ENCODE measurements around the gene KANK4.

The KANK4 gene

GRCh38 chr1:62318756-62319544 is at the start of gene KANK4:
Gene KANK4 (minus strand): TSS chr1:62319434. CDS start chr1:62281564, 37,870 bp downstream.
- DNase-seq = no peak

- DNase-seq = no peak
These were observed 49.8 kb upstream of the KANK4 start for GRCh38 chr1:62368989-62369388.

GRCh38 chr1:62367005-62367557 is 47.8 kb upstream of the KANK4 start:
- no peak for DNase-seq

DNA sequence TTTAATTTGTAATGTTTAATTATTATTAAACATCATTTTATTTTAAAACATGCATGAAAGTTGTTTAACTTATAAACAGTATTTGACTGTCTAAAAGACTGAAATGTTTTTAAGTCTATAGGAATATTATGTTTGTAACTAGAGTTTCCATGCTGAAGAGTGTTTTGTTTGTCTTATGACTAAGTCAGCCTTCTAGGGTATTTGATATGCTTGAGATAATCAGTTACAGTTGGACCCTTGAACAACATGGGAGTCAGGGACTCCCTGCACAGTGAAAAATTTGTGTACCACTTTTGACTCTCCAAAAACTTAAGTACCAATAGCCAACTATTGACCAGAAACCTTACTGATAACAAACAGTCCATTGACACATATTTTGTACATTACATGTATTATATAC is 45.5 kb upstream of the KANK4 start:
- no peak for DNase-seq

GRCh38 chr1:62362926-62363325 is 43.7 kb upstream of the KANK4 start:
- DNase-seq = no peak

DNA sequence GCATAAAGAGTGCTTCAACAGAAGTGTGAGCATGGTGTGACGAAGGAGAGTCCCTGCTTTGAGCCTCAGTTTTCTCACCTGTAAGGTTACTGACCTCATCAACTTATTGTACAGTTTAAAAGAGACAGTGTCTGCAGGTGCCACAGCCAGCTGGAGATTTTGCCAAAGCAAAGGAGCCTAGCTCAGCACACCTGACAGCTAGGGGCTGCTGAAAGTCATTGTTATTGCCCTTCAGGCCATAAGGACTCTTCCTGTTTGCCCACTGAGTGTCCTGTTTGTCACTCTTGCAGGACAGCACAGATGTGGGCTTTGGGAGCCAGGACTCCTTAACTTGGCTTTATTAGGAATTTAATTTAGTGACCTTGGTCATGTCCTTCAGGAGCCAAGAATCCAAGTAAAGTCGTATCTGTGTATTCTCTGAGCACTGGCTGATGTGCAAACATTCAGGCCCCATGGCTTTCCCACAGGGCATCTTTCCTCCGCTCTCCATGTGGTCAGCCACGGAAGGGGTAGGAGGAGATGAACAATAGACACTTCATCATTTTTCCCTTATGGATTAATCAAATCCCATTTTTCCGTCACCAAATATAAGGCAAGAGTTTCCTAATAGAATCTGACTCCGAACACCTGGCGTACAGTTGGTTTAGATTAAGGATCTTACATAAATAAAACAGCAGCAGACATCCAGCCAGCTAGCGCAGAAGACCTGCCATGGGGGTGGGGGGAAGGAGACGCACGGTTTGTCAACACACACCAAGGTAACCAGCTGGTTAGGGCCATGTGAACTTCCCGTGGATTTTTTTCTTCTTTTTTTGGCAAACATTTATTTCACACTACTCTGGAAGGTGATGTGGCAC is 43.1 kb upstream of the KANK4 start:
- DNase-seq = no peak

- DNase-seq = no peak
These were observed 42.2 kb upstream of the KANK4 start for GRCh38 chr1:62361431-62361830.

DNA sequence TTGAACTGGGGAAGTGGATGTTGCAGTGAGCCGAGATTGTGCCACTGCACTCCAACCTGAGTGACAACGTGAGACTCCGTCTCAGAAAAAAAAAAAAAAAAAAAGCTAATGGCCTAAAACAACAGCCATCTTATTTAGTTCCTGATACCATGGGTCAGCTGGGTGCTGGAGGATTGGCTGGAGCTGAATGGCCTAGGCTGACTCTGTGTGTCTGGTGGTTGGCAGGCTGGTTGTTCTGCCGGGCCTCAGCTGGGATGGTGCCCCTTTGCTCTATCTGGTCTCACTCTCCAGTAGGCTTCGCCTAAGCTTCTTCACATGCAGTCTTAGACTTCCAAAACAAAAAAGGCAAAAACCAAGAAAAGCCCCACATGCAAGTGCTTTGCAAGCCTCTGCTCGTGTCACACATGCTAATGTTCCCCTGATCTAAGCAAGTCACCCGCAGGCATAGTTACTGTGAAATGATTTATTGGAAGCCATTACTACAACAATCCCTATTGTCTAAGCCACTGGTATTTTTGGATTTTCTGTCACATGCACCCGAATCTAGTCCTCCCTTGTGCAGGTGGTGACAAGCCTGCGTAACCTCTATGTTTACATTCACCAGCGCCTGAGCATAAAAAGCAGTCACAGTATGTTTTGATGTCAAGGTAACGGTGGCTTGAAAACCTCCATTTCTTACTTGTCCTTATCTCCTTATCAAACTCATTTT is 39.6 kb upstream of the KANK4 start:
- no peak for DNase-seq

- no peak for DNase-seq
These were observed 38.7 kb upstream of the KANK4 start for GRCh38 chr1:62357916-62358315.

DNA sequence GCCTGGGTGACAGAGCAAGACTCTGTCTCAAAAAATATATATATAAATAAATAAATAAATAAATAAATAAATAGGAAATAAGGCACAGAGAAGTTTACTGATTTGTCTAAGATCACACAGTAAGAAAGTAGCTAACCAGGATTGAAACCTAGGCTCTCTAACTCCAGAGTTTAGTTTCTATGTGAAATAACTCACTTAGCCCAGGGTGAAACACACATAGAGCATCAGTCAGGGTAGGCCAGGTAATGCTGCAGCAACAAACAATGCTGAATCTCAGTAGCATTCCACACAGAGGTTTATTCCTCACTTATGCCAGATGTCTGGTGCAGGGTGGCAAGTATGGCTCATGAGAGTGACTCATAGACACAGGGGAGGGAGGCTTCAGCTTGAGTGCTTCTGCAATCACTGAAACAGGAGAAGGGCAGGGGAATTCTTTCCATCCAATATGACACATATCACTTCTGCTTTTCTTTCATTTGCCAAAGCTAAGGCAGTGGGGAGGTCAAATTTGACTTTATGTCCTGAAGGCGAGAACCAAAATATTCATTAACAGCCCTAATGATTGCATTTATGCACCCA is 37.1 kb upstream of the KANK4 start:
- DNase-seq = peak in 1 of 2 donors; percentile 33

DNA sequence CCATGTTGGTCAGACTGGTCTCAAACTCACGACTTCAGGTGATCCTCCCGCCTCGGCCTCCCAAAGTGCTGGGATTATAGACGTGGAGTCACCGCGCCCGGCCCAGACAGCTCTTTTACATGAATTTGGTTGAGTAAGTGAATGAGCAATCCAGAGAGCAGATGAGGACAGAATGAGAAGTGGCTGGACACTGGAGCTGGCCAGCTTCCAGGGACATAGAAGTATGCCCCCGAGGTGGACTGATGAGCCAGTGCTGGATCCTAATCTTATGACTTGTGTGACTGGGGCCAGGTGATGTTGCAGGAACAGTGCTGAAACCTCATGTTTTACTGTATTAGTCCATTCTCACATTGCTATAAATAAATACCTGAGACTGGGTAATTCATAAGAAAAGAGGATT is 35.9 kb upstream of the KANK4 start:
- DNase-seq = no peak

GRCh38 chr1:62353853-62354252 is 34.6 kb upstream of the KANK4 start:
- no peak for DNase-seq

- DNase-seq = no peak
These were observed 33.2 kb upstream of the KANK4 start for GRCh38 chr1:62352387-62352786.

GRCh38 chr1:62349470-62350233 is 30.4 kb upstream of the KANK4 start:
- no peak for DNase-seq

- no peak for DNase-seq
These were observed 27.7 kb upstream of the KANK4 start for GRCh38 chr1:62346886-62347285.

DNA sequence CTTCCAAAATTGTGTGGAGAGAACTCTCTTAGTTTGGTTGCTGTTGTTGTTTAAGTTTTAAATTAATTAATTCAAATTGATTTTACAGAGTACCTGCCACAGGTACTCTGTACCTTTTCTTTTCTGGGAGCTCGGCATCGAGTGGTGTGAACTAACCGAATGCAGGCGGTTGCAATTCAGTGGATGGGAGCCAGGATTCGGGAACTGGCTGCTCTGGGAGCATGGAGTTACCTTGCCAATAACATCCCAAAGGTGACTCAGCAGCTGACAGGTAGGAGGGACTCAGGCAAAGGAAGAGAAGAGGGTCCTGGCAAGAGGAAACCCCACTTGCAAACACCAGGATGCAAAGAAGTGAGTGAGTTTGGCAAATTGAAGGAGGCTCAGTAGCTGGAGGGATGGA is 24.7 kb upstream of the KANK4 start:
- no peak for DNase-seq

GRCh38 chr1:62342270-62342669 is 23.0 kb upstream of the KANK4 start:
- no peak for DNase-seq

DNA sequence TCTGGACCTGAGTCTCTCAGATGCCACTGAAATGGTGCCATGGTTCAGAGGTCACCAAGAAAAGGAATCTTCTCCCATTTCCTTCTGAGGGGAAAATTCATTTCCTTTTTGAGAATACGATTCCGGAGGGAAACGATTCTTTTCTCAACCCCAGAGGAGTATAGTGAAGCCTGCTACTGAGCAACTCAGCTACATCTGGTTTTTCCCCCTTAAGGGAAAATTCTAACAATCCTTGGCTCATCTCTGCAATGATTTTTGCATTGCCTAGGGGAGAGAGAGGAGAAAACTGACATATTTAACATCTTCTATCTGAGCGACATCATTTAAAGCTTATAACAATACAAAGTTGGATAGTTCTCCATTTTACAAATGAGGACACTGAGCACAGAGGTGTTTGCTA is 22.4 kb upstream of the KANK4 start:
- no peak for DNase-seq

- no peak for DNase-seq
These were observed 21.9 kb upstream of the KANK4 start for GRCh38 chr1:62341089-62341488.

DNA sequence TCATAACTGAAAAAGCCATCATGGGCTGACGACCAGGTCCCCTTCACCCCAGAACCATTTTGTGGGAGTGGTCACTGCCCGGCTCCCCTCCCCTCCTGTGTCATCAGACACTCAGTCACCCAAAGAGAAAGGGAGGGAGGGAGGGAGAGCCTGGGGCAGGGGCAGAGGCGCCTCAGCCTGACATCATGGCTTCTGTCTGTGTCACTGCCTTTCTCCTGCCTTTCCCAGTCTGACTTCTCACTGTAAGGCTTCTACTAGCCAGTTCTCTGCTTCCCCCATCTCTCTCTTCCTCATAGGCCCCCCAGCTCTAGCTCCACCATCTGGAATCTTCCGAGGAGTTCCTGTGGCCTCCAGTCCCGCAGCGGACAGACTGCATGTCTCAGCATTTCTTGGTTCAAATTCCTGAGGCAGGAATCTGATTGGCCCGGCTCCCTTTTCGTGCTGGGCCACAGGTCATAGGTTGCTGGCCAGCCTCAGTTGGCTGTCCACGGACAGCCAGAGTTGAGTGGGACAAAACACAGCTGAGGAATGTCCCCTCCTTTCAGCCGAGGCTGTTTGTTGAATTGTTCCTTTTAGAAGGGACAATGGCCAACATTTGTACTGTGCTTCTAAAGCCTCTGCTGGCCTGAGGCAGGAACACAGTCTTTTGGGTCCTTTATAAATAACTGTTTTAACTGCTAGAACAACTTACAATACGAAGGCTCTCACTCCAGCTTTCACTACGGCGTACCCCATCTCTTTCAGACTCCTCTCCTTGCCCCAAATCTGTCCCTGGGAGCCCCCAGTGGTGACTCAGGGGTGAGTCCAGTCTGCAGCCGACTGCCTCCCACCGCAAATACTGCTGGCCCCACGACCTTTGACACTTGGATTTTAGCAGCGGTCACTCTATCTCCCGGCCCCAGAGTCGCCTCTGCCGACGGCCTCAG is 18.7 kb upstream of the KANK4 start:
- DNase-seq = no peak
